ENCODE data around the gene ATG3.
"Not testable (repeated sequence)": the region's sequence is repeated elsewhere in the genome, so short reads cannot be mapped to it uniquely, and the experiment has no call there.

The ATG3 gene

GRCh38 chr3:112560307-112560706 lies 1.5 kb downstream of the ATG3 start:
- H3K36me3 ChIP-seq (ENCODE audit: control insufficient read depth, insufficient read depth, low read length) = peaks cover 2% of the 10 kb centered on the region
- peaks cover 19% of the 10 kb centered on the region for H3K4me1 ChIP-seq (ENCODE audit: control insufficient read depth, insufficient read depth, low read length)
- peak overlapping the region; percentile 97 for H3K4me3 ChIP-seq (ENCODE audit: low read depth, low read length)
- no peak overlapping the region for H3K9ac ChIP-seq (ENCODE audit: low read depth, low read length)
- no peaks in the 10 kb centered on the region for H3K9me3 ChIP-seq (ENCODE audit: control insufficient read depth, insufficient read depth, low read length)
- no peaks in the 10 kb centered on the region for H3K27me3 ChIP-seq (ENCODE audit: control insufficient read depth, insufficient read depth, low read length)

- H3K4me3 ChIP-seq (ENCODE audit: low read depth, low read length) = no peak overlapping the region
- H3K27me3 ChIP-seq (ENCODE audit: control insufficient read depth, insufficient read depth, low read length) = no peaks in the 10 kb centered on the region
- peaks cover 8% of the 10 kb centered on the region for H3K4me1 ChIP-seq (ENCODE audit: control insufficient read depth, insufficient read depth, low read length)
- peaks cover 2% of the 10 kb centered on the region for H3K36me3 ChIP-seq (ENCODE audit: control insufficient read depth, insufficient read depth, low read length)
- no peaks in the 10 kb centered on the region for H3K9me3 ChIP-seq (ENCODE audit: control insufficient read depth, insufficient read depth, low read length)
- no peak overlapping the region for H3K9ac ChIP-seq (ENCODE audit: low read depth, low read length)
Observed at GRCh38 chr3:112557976-112558375, 3.8 kb downstream of the ATG3 start.

DNA sequence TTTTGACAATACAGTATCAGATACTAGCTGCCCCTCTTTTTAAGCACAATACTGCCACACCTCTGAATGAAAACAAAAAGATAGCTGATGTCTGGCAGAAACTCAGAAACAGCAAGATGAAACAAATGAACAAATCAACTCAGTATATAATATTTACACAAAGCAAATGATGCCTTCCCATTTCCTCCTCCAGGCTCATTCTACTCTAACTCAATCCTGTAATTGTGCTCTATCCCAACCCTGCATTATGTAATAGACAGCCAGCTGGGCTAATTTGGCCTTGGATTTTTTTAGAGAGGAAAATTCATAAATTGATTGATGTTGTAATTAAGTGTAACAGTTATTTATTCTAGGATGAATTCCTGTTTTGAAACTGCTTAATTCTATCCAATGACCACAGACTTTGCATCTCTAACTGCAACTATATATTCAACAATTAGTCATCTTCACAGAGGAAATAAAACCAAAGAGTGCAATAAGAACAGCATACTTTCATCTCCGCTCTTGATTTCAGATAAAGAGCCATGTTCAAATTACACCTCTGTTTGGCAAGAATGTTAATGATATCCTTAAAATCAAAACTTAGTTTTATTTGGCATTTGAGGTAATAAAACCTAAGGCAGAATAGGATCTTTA lies 6.1 kb downstream of the ATG3 start:
- no peaks in the 10 kb centered on the region for H3K9me3 ChIP-seq (ENCODE audit: control insufficient read depth, insufficient read depth, low read length)
- H3K4me1 ChIP-seq (ENCODE audit: control insufficient read depth, insufficient read depth, low read length) = peaks cover 8% of the 10 kb centered on the region
- no peak overlapping the region for H3K4me3 ChIP-seq (ENCODE audit: low read depth, low read length)
- no peak overlapping the region for H3K9ac ChIP-seq (ENCODE audit: low read depth, low read length)
- no peaks in the 10 kb centered on the region for H3K27me3 ChIP-seq (ENCODE audit: control insufficient read depth, insufficient read depth, low read length)
- H3K36me3 ChIP-seq (ENCODE audit: control insufficient read depth, insufficient read depth, low read length) = peaks cover 2% of the 10 kb centered on the region

- no peak overlapping the region for H3K4me3 ChIP-seq (ENCODE audit: low read depth, low read length)
- H3K4me1 ChIP-seq (ENCODE audit: control insufficient read depth, insufficient read depth, low read length) = no peaks in the 10 kb centered on the region
- H3K27me3 ChIP-seq (ENCODE audit: control insufficient read depth, insufficient read depth, low read length) = no peaks in the 10 kb centered on the region
- no peaks in the 10 kb centered on the region for H3K9me3 ChIP-seq (ENCODE audit: control insufficient read depth, insufficient read depth, low read length)
- peaks cover under 1% of the 10 kb centered on the region for H3K36me3 ChIP-seq (ENCODE audit: control insufficient read depth, insufficient read depth, low read length)
- H3K9ac ChIP-seq (ENCODE audit: low read depth, low read length) = no peak overlapping the region
Observed at GRCh38 chr3:112550859-112551258, 10.9 kb downstream of the ATG3 start.

DNA sequence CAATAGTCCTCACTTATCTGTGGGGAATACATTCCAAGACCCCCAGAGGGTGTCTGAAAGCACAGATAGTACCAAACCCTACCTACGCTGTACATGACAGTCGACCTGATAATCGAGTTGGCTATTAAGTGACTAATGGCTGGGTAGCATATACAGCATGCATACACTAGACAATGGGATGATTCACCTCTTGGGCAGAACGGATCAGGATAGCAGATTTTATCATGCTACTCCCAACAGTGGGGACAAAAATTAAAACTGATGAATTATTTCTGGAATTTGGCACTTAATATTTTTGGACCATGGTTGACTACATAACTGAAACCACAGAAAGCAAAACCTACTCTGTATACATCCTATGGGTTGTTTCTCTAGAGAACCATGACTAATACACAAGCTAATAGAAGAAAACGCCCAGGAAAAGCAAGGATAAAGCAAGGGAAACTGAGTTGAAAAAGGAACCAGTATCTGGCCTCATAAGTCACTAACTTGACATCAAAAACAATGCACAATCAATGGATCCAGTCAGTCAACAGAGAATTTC lies 15.5 kb downstream of the ATG3 start:
- Histone ChIP-seq H3K36me3 (ENCODE audit: control insufficient read depth, insufficient read depth, low read length) (no peaks in the 10 kb centered on the region), H3K4me1 (ENCODE audit: control insufficient read depth, insufficient read depth, low read length) (no peaks in the 10 kb centered on the region), H3K27me3 (ENCODE audit: control insufficient read depth, insufficient read depth, low read length) (no peaks in the 10 kb centered on the region), H3K4me3 (ENCODE audit: low read depth, low read length) (no peak overlapping the region), H3K9ac (ENCODE audit: low read depth, low read length) (no peak overlapping the region), H3K9me3 (ENCODE audit: control insufficient read depth, insufficient read depth, low read length) (no peaks in the 10 kb centered on the region)

DNA sequence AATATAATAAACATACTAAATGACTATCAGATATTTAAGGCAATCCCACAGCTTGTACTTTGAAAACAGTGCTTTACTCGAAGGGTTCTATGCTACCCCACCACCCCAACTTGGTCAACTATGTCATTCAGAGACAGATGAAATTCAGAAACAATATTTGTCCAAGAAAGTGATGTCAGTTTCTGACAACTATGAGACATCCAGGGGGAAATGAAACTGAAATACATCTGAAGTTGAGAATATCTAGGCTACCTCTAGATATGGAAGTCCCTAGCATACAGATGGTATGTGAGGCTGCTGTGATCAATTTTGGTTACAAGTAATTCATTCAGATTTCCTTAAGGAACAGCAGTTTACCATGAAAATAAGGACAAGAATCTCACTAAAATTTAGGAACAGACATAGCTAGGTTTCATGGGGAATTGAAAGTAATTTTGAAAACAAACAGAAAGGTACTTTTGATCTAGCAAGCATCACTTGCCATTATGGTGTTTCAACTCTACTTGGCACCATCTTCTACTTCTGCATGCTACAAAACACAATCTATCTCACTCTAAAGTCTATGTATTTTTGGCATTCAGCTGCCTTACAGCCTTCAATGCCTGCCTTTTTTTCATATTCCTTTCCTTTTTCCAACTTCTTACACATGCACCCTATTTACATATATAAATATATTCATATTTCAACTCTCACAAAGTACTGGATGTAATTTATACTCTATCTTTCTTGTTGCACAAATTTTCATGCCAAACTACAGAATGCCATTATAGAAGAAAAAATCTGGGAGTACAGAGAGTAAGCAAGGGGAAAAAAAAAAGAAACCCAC lies 21.7 kb downstream of the ATG3 start:
- peaks cover 2% of the 10 kb centered on the region for H3K36me3 ChIP-seq (ENCODE audit: control insufficient read depth, insufficient read depth, low read length)
- no peaks in the 10 kb centered on the region for H3K9me3 ChIP-seq (ENCODE audit: control insufficient read depth, insufficient read depth, low read length)
- H3K4me1 ChIP-seq (ENCODE audit: control insufficient read depth, insufficient read depth, low read length) = no peaks in the 10 kb centered on the region
- no peaks in the 10 kb centered on the region for H3K27me3 ChIP-seq (ENCODE audit: control insufficient read depth, insufficient read depth, low read length)
- H3K4me3 ChIP-seq (ENCODE audit: low read depth, low read length) = no peak overlapping the region
- no peak overlapping the region for H3K9ac ChIP-seq (ENCODE audit: low read depth, low read length)

- H3K9ac ChIP-seq (ENCODE audit: low read depth, low read length) = no peak overlapping the region
- H3K4me3 ChIP-seq (ENCODE audit: low read depth, low read length) = no peak overlapping the region
- no peaks in the 10 kb centered on the region for H3K4me1 ChIP-seq (ENCODE audit: control insufficient read depth, insufficient read depth, low read length)
- H3K27me3 ChIP-seq (ENCODE audit: control insufficient read depth, insufficient read depth, low read length) = no peaks in the 10 kb centered on the region
- no peaks in the 10 kb centered on the region for H3K9me3 ChIP-seq (ENCODE audit: control insufficient read depth, insufficient read depth, low read length)
- no peaks in the 10 kb centered on the region for H3K36me3 ChIP-seq (ENCODE audit: control insufficient read depth, insufficient read depth, low read length)
Observed at GRCh38 chr3:112531358-112531781, 30.4 kb downstream of the ATG3 start.

DNA sequence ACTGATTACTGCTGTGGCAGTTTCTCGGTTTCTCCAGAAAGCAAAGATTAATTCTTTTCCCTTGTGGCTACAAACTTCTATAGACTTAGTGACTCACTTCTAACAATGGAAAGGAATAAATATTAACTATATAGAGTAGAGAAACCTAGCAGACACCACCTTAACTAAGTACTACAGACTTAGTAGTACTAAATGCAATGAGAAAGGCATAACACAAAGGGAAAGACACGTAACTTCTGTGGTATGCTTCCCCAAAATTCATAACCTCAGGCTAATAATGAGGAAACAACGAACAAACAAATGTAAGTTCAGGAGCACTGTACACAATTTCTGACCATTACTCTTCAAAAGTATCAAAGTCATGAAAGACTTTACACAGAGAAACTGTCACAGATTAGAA lies 31.2 kb downstream of the ATG3 start:
- Histone ChIP-seq H3K4me3 (ENCODE audit: low read depth, low read length) (no peak overlapping the region), H3K4me1 (ENCODE audit: control insufficient read depth, insufficient read depth, low read length) (no peaks in the 10 kb centered on the region), H3K9me3 (ENCODE audit: control insufficient read depth, insufficient read depth, low read length) (no peaks in the 10 kb centered on the region), H3K9ac (ENCODE audit: low read depth, low read length) (no peak overlapping the region), H3K27me3 (ENCODE audit: control insufficient read depth, insufficient read depth, low read length) (no peaks in the 10 kb centered on the region), H3K36me3 (ENCODE audit: control insufficient read depth, insufficient read depth, low read length) (no peaks in the 10 kb centered on the region)

GRCh38 chr3:112524127-112524526 lies 37.6 kb downstream of the ATG3 start:
- H3K9me3 ChIP-seq (ENCODE audit: control insufficient read depth, insufficient read depth, low read length); H3K9ac ChIP-seq (ENCODE audit: low read depth, low read length); H3K27me3 ChIP-seq (ENCODE audit: control insufficient read depth, insufficient read depth, low read length); H3K4me3 ChIP-seq (ENCODE audit: low read depth, low read length); H3K36me3 ChIP-seq (ENCODE audit: control insufficient read depth, insufficient read depth, low read length); H3K4me1 ChIP-seq (ENCODE audit: control insufficient read depth, insufficient read depth, low read length): not testable (repeated sequence)

DNA sequence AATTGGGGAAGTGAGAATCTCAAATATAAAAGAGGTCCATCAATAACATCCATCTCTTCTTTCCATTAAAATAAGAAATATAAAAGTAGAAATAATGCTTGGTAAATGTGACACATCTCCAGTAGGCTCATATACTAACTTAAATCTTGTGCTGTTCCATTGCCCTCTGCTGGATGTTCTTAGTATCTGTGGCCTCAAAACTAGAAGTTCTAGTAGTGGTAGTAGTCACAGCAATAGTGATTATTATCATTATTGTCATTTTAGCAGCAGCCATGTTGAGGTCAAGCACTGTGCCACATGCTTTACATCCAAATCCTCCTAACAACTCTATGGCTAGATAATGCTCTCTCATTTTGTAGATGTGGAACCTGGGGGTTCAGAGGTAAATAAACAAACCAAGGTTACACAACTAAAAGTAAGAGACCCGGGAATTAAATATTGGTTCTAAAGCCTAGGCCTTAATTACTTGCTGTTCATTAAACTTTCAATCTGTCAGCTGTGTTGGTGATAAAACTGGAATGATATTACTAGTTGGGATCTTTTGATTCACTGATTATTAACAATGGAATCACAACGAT lies 42.2 kb downstream of the ATG3 start:
- H3K9me3 ChIP-seq (ENCODE audit: control insufficient read depth, insufficient read depth, low read length) = no peaks in the 10 kb centered on the region
- H3K4me1 ChIP-seq (ENCODE audit: control insufficient read depth, insufficient read depth, low read length) = no peaks in the 10 kb centered on the region
- H3K4me3 ChIP-seq (ENCODE audit: low read depth, low read length) = no peak overlapping the region
- no peak overlapping the region for H3K9ac ChIP-seq (ENCODE audit: low read depth, low read length)
- H3K36me3 ChIP-seq (ENCODE audit: control insufficient read depth, insufficient read depth, low read length) = no peaks in the 10 kb centered on the region
- no peaks in the 10 kb centered on the region for H3K27me3 ChIP-seq (ENCODE audit: control insufficient read depth, insufficient read depth, low read length)

DNA sequence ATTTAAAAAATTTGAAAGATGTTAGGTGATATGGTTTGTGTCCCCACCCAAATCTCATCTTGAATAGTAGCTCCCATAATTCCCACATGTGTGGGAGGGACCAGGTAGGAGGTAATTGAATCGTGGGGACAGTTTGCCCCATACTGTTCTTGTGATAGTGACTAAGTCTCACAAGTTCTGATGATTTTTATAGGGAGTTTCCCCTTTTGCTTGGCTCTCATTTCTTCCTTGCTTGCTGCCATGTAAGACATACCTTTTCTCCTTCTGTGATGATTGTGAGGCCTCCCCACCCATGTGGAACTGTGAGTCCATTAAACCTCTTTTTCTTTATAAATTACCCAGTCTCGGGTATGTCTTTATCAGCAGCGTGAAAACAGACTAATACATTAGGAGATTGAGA lies 42.8 kb downstream of the ATG3 start:
- not testable (repeated sequence) for H3K27me3 ChIP-seq (ENCODE audit: control insufficient read depth, insufficient read depth, low read length); H3K4me1 ChIP-seq (ENCODE audit: control insufficient read depth, insufficient read depth, low read length); H3K9me3 ChIP-seq (ENCODE audit: control insufficient read depth, insufficient read depth, low read length); H3K36me3 ChIP-seq (ENCODE audit: control insufficient read depth, insufficient read depth, low read length); H3K4me3 ChIP-seq (ENCODE audit: low read depth, low read length); H3K9ac ChIP-seq (ENCODE audit: low read depth, low read length)

Measured in iPS-15b (cell line).